NCI-H1694 (cell line): ENCODE measurements around the gene SND1.

ENCODE experiments used
- DNase-seq: peaks from one replicate; lab custom pipeline; 2025; lab: John Stamatoyannopoulos, UW

The SND1 gene

DNA sequence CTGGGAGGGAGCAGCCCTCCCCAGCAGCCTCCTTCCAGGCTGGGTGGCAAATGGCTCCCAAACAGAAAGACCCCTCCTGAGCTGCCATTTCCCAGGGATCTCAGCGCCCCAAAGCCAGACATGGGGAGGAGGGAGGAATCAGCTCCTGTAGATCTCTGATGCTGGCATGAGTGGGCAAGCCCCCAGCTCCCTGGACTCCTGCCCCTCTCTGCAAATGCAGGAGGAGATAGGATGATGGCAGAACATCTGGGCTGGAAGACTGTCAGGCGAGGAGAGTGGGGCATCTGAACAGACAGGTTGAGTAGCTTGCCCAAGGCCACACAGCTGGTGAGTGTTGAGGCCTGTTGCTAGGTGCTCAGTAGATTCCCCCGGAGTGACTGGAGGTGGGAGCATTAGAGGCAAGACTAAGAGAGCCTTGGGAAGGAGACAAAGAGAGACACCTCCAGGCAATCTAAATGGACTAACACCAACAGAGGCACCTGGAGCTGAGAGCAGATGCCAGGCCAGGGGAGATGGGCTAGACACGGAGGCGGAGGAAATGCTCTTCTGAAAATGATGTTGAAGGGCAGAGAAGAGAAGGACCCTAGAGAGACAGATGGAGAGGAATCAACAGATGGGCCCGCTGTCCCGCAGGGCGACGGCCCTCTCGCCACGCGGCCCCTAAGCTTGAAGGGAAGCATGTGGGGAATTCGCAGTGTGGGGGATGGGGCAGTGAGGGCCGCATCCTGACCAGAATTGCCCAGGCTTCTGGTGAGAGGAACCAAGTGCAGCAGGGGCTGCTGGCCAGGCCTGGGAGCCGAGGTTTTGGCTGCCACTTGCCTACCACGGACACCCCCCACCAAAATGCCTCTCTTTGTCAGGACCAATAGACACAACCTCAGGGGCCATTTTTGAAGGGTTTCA lies 464.1 kb downstream of the SND1 start:
- DNase-seq = no peak

- no peak for DNase-seq
These were observed 464.7 kb downstream of the SND1 start for GRCh38 chr7:128116740-128117139.

DNA sequence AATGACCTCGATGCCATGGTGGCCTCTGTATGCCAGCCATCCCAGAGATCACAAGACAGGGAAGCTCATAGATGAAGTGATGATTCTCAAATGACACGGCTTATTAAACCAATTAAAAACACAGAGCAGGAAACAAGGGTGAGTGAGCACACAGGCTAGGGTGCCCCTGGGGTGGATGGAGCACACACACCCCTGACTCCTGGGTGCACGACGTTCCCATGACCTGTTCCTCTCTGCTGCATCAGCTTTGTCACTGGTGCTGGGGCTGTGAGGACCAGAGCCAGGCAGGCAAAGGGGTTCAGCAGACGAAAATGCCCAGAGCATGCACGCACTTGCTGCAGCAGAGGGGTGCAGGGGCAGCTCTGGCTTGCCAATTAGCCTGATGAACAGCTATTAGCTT lies 465.7 kb downstream of the SND1 start:
- no peak for DNase-seq

- DNase-seq = no peak
These were observed 467.0 kb downstream of the SND1 start for GRCh38 chr7:128119036-128119435.

DNA sequence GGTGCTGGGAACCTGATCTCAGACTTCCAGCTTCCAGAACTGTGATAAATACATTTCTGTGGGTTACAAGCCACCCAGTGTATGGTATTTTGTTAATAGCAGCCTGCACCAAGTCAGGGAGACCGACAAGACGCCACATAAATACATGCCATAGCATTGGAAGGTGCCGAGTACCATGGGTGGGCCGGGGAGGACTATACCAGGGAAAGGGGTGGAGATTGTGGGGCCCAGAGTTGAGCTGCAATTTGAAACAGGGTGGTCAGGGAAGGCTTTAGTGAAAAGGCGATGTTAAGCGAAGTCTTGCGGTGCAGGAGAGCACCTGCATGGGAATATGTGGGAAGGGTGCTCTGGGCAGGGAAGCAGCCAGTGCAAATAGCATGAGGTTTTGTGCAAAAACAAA lies 468.1 kb downstream of the SND1 start:
- DNase-seq = no peak

- no peak for DNase-seq
These were observed 469.0 kb downstream of the SND1 start for GRCh38 chr7:128120976-128121490.

- no peak for DNase-seq
These were observed 469.9 kb downstream of the SND1 start for GRCh38 chr7:128121711-128122530.

- no peak for DNase-seq
These were observed 470.7 kb downstream of the SND1 start for GRCh38 chr7:128122576-128123290.

- no peak for DNase-seq
These were observed 471.5 kb downstream of the SND1 start for GRCh38 chr7:128123291-128124037.

DNA sequence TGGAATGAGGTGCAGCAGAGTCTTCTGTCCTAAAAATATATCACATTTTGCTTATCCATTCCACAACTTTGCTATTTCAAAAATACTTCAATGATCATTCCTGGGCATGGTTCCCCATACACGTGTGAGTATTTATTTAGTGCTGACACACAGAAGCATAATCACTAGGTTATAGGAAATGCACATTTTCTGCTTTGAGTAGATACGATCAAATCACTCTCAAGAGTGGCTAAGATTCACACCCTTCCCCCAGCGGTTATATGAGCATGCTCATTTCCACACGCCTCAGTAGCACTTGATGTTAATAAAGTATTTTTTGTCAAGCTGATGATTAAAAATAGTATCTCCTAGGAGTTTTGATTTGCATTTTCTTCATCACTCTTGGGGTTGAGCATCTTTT lies 472.8 kb downstream of the SND1 start:
- no peak for DNase-seq

GRCh38 chr7:128125816-128126215 lies 473.8 kb downstream of the SND1 start:
- no peak for DNase-seq

DNA sequence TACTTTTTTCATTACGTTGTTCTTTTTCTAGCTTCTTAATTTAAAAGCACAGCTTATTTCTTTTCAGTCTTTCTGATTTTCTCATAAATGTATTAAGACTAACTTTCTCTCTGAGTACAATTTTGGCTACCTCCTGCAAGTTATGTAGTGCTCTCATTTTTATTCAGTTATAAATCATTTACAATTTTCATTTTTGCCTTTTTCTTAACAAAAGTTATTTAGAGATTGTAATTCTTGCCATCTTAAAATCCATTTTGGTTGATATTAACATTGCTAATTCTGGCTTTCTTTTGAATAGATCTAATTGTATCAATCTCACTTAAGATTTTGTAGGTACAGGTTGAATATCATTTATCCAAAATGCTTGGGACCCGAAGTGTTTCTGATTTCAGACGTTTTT lies 476.4 kb downstream of the SND1 start:
- DNase-seq = no peak

DNA sequence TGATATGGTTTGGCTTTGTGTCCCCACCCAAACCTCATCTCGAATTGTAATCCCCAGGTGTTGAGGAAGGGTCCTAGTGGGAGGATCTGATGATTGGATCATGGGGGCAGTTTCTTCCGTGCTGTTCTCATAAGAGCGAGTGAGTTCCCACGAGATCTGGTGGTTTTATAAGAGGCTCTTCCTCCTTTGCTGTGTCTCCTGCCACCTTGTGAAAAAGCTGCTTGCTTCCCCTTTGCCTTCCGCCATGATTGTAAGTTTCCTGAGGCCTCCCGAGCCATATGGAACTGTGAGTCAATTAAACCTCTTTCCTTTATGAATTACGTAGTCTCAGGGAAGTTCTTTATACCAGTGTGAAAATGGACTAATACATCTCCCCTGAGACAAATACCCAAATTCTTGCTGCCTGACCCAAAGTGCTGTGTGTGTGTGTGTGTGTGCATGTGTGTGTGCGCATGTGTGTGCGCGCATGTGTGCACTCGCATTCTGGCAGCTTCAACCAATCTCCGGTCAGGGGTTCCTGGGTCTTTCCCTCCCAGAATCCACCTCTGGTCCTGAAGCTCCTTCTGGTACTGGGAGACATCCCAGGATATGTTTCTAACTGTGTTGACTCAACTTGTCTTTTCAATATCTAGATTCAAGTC lies 477.4 kb downstream of the SND1 start:
- DNase-seq = no peak

GRCh38 chr7:128131115-128131514 lies 479.1 kb downstream of the SND1 start:
- no peak for DNase-seq

DNA sequence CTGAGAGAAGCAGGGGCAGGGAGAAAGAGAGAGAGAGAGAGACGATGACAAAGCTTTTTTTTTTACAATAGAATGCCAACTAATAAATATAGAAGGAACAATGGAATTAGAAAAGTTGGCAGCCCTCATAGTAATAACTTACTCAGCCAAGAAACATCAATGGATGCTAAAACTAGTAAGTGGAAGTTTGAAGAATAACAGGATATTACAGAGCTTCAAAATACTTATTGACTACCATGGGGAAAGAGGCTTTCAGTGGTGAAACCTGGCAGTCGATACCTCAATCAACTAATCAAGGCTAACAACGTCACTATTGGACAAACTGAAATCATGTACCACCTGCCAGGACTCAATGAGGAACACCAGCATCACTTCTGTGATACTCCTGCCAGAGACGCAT lies 479.7 kb downstream of the SND1 start:
- no peak for DNase-seq

DNA sequence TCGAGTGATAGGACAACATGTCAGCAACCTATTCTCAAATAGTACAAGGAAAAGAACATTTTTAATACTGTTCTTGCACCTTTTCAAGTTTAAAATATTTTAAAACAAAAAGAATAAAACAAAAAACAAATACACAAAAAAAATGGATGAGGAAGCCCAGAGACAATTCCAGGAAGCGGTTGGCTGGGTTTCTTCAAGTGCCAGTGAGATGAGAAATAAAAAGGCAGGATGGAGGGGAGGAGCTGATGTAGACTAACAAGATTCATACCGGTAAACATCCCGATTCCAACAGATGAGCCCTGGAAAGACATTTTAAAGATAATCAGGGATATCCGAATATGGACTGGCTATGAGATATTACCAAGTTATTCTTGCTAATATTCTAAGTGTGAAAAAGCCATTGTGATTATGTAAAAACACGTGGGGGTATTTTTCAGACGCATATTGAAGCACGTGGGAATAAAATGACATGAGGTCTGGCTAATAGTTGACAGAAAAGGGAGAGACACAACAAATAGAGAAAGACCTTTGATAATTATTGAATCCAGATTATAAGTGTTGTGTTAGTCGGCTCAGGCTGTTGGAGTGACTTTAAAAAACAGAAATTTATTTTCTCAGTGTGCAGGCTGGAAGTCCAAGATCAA lies 480.6 kb downstream of the SND1 start:
- DNase-seq = no peak

- no peak for DNase-seq
These were observed 483.1 kb downstream of the SND1 start for GRCh38 chr7:128135159-128135514.

GRCh38 chr7:128135515-128136214 lies 483.7 kb downstream of the SND1 start:
- DNase-seq = peak; percentile 47

- DNase-seq = no peak
These were observed 484.2 kb downstream of the SND1 start for GRCh38 chr7:128136215-128136597.

GRCh38 chr7:128137181-128137580 lies 485.2 kb downstream of the SND1 start:
- no peak for DNase-seq
